Esophagus (tissue), 2 donors: ENCODE results near the gene GPR148. TPM values are rescaled to one million over a fixed set of nuclear protein-coding genes. Genes with fewer than 3 reads are reported as not detected.
"Not testable (repeated sequence)": the region's sequence is repeated elsewhere in the genome, so short reads cannot be mapped to it uniquely, and the experiment has no call there.

Source experiments
- H3K27ac ChIP-seq, 2 donors: one replicate each; pipeline ENCODE4 v1.5.1; 2013; ENCODE audit warnings: low read depth in 2 of 2, mild to moderate bottlenecking in 2 of 2, inconsistent platforms in 1 of 2, low read length in 1 of 2, moderate library complexity in 1 of 2
- H3K27me3 ChIP-seq, 2 donors: one replicate each; pipeline ENCODE4 v1.6.1; 2013; ENCODE audit warnings: low read length in 2 of 2, control low read depth in 1 of 2, mild to moderate bottlenecking in 1 of 2; ENCODE audit not compliant: insufficient read depth in 2 of 2, control insufficient read depth in 1 of 2
- H3K36me3 ChIP-seq, 2 donors: one replicate each; pipeline ENCODE4 v1.6.1; 2013; ENCODE audit warnings: low read length in 1 of 2; ENCODE audit not compliant: control insufficient read depth in 2 of 2, insufficient read depth in 2 of 2
- H3K4me1 ChIP-seq, 2 donors: one replicate each; pipeline ENCODE4 v1.6.1; 2013; ENCODE audit warnings: low read length in 1 of 2; ENCODE audit not compliant: control insufficient read depth in 2 of 2, insufficient read depth in 2 of 2
- H3K4me3 ChIP-seq, 2 donors: one replicate each; pipeline ENCODE4 v1.5.1; 2013; ENCODE audit warnings: low read length in 2 of 2, mild to moderate bottlenecking in 2 of 2, low read depth in 1 of 2, moderate library complexity in 1 of 2
- H3K9me3 ChIP-seq, 2 donors: one replicate each; pipeline ENCODE4 v1.6.1; 2013; ENCODE audit warnings: mild to moderate bottlenecking in 2 of 2, low read depth in 1 of 2, low read length in 1 of 2, moderate library complexity in 1 of 2; ENCODE audit not compliant: control insufficient read depth in 2 of 2, insufficient read depth in 1 of 2
- WGBS, 2 donors: extraction: QIAGEN DNeasy Blood & Tissue Kit; methylation state at CpG; one replicate each; pipeline ENCODE4 v1.1.7; 2013; 5-methylcytosine and 5-hydroxymethylcytosine counted together
- polyA plus RNA-seq, 2 donors: library from polyadenylated mRNA; stranded (reverse); fragments of 200-250 nt; gene quantifications; one replicate each; pipeline ENCODE4 v1.2.3, GENCODE V29; 2013
- donor health status: healthy with polysubstance abuse.
- donor health status: Bipolar disorder and iron deficiency.

Gene GPR148, protein sequence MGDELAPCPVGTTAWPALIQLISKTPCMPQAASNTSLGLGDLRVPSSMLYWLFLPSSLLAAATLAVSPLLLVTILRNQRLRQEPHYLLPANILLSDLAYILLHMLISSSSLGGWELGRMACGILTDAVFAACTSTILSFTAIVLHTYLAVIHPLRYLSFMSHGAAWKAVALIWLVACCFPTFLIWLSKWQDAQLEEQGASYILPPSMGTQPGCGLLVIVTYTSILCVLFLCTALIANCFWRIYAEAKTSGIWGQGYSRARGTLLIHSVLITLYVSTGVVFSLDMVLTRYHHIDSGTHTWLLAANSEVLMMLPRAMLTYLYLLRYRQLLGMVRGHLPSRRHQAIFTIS
- polyA plus RNA-seq, result not detected

GRCh38 chr2:130728549-130729316 is at the start of gene GPR148:
Gene GPR148, plus strand, starts transcription at chr2:130729070. Its CDS starts 82 bp downstream, at chr2:130729152.
- no peaks in the 10 kb centered on the region for H3K36me3 ChIP-seq
- H3K27ac ChIP-seq, result peak within 1 kb of the TSS; percentile 33 to 47
- peaks cover 0 to 2% of the 10 kb centered on the region in 2 donors for H3K9me3 ChIP-seq
- peaks cover 0 to 17% of the 10 kb centered on the region in 2 donors for H3K4me1 ChIP-seq
- no peak within 1 kb of the TSS for H3K4me3 ChIP-seq
- no peaks in the 10 kb centered on the region for H3K27me3 ChIP-seq
- WGBS, 2 donors, result 69 to 75% methylated on average over 8 of the region's 8 CpGs

GRCh38 chr2:130692041-130692770 is 36.7 kb upstream of the GPR148 start:
- WGBS, 2 donors, result 46 to 47% methylated on average over 21 to 27 of the region's 35 CpGs
- not testable (repeated sequence) for H3K4me1 ChIP-seq, H3K27me3 ChIP-seq, H3K4me3 ChIP-seq, H3K27ac ChIP-seq, H3K36me3 ChIP-seq, H3K9me3 ChIP-seq

- not testable (repeated sequence) for H3K36me3 ChIP-seq, H3K27me3 ChIP-seq, H3K4me1 ChIP-seq, H3K9me3 ChIP-seq, H3K27ac ChIP-seq
- 3 to 11% methylated on average over 29 to 36 of the region's 37 CpGs for WGBS, 2 donors
- H3K4me3 ChIP-seq, result peak overlapping the region in 1 of 2 donors; percentile 11
These were observed 35.4 kb upstream of the GPR148 start for GRCh38 chr2:130693474-130693873.

DNA sequence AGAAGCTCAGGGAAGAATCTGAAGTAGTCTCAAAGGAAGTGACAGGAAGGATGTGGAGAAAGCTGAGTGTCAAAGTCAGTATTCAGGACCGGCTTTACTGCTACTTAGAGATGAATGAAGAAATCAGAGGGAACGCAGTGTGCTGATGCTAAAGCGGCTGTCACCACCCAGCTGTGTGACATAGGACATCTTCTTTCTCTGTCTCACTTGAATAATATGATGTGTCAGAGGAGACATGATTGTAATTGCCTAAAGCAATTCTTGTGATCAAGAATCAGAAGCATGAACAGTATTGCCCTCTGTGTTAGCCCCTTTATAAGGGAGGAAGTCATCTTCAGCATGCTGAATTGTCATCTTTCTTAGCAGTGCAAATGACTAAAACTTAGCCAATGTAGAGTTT is 25.6 kb upstream of the GPR148 start:
- WGBS, 2 donors, result 71 to 79% methylated on average over 3 of the region's 3 CpGs
- H3K4me1 ChIP-seq, H3K27me3 ChIP-seq, H3K9me3 ChIP-seq, H3K36me3 ChIP-seq, H3K4me3 ChIP-seq, H3K27ac ChIP-seq: not testable (repeated sequence)

GRCh38 chr2:130714795-130715194 is 14.1 kb upstream of the GPR148 start:
- whole genome bisulfite sequencing, 2 donors, result no CpG with 5 or more reads among the region's 2 CpGs
- H3K27me3 ChIP-seq, H3K36me3 ChIP-seq, H3K4me3 ChIP-seq, H3K4me1 ChIP-seq, H3K9me3 ChIP-seq, H3K27ac ChIP-seq: not testable (repeated sequence)

DNA sequence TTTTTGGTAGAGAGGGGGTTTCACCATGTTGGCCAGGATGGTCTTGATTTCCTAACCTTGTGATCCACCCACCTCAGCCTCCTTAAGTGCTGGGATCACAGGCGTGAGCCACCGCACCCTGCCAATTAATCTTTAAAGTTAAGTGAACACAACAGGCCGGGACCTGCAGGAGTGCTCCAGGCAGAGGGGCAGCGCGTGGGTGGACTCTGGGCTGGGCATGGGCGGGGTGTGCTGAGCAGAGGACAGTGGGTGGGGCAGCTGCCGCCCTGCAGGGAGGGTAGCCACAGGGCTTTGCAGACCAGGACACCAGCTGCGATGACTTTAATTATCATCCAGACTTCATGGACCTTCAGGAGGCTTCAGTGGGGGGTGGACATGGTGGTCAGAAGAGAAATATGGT is 8.8 kb upstream of the GPR148 start:
- peaks cover 0 to 2% of the 10 kb centered on the region in 2 donors for H3K9me3 ChIP-seq
- no peaks in the 10 kb centered on the region for H3K27me3 ChIP-seq
- H3K36me3 ChIP-seq, result no peaks in the 10 kb centered on the region
- no peak overlapping the region for H3K4me3 ChIP-seq
- H3K4me1 ChIP-seq, result peaks cover 0 to 2% of the 10 kb centered on the region in 2 donors
- H3K27ac ChIP-seq, result no peak overlapping the region
- 54 to 81% methylated on average over 8 of the region's 8 CpGs for WGBS, 2 donors

- Histone ChIP-seq H3K9me3 (peaks cover 0 to 2% of the 10 kb centered on the region in 2 donors), H3K27ac (no peak overlapping the region), H3K27me3 (no peaks in the 10 kb centered on the region), H3K36me3 (no peaks in the 10 kb centered on the region), H3K4me3 (no peak overlapping the region), H3K4me1 (peaks cover 0 to 2% of the 10 kb centered on the region in 2 donors)
- WGBS, 2 donors, result 71 to 81% methylated on average over 3 of the region's 3 CpGs
These were observed 8.3 kb upstream of the GPR148 start for GRCh38 chr2:130720528-130720927.

DNA sequence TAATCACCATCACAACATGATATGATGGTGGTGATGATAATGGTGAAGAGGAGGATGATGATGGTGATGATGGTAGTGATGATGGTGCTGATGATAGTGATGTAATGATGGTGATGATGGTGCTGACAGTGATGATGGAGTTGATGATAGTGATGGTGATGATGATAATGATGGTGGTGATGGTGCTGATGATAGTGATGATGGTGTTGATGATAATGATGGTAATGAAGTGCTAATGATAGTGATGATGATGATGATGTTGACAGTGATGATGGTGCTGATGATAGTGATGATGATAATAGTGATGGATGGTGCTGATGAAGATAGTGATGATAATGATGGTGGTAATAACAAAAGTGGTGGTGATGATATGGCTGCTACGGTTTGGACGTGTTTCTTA is 4.4 kb upstream of the GPR148 start:
- peaks cover 0 to 19% of the 10 kb centered on the region in 2 donors for H3K4me1 ChIP-seq
- H3K9me3 ChIP-seq, result peaks cover 0 to 2% of the 10 kb centered on the region in 2 donors
- WGBS, 2 donors, result 83 to 94% methylated on average over 2 of the region's 2 CpGs
- no peak overlapping the region for H3K4me3 ChIP-seq
- no peaks in the 10 kb centered on the region for H3K27me3 ChIP-seq
- no peaks in the 10 kb centered on the region for H3K36me3 ChIP-seq
- H3K27ac ChIP-seq, result no peak overlapping the region

- H3K9me3 ChIP-seq, result peaks cover 0 to 2% of the 10 kb centered on the region in 2 donors
- WGBS, 2 donors, result 17 to 20% methylated on average over 20 of the region's 20 CpGs
- H3K4me1 ChIP-seq, result peaks cover 0 to 17% of the 10 kb centered on the region in 2 donors
- no peaks in the 10 kb centered on the region for H3K27me3 ChIP-seq
- no peak overlapping the region for H3K27ac ChIP-seq
- no peaks in the 10 kb centered on the region for H3K36me3 ChIP-seq
- peak overlapping the region in 1 of 2 donors; percentile 47 for H3K4me3 ChIP-seq
These were observed 2.2 kb upstream of the GPR148 start for GRCh38 chr2:130726614-130727180.
